ENCODE results near the gene MBP. TPM values are rescaled to one million over a fixed set of nuclear protein-coding genes. Genes with fewer than 3 reads are reported as not detected.

MBP gene
- polyA plus RNA-seq, 1 experiment, result 5.3 TPM

DNA sequence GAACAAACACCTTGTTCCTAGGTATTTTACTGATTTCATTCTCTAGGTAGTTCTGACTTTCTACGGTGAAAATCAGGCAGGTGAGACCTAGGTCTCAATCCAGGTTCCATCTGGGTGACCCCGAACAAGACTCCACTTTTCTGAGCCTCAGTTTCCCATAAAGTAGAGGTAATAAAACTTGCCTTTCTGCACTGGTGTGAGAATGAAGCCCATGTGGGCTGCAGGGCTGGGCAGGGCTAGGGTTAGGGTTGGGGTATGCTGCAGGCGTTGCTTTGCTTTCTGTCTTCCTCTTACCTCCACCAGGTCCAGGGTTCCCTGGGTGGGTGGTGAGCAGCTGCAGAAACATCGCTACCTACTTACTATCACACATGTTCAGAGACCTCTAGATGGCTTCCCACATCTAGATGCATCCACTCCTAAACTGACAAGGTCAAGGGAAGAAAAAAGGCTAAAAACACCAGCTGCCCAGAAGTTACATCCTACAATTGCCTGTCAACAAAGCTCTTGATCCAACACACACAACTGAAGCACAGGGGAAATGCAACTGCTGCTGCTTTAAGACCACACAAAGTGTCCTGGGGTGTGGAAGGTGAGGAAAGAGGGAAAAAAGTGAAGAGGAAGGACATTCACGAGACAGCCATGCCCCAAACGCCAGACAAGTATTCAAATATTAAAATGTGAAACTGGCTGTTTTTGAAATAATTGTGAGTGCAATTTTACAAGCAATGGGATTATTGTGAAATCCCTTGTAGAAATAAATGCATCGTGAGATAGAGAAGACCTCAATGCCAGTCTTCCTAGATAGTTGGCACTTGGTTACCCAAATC lies 23.5 kb downstream of the MBP start:
- H3K4me3 ChIP-seq (ENCODE audit: low read depth, low read length), result 0 out of 2 replicates have a peak overlapping the region, but pooled peaks have one; percentile 0
- POLR2A ChIA-PET, result interaction anchor here (0.8 to 1.6 kb wide), 10 partner anchors 11 to 103 kb away, joined by 3 to 14 read pairs (median 4); no protein-coding TSS in a partner anchor
- TF ChIP-seq, protein P1, sequence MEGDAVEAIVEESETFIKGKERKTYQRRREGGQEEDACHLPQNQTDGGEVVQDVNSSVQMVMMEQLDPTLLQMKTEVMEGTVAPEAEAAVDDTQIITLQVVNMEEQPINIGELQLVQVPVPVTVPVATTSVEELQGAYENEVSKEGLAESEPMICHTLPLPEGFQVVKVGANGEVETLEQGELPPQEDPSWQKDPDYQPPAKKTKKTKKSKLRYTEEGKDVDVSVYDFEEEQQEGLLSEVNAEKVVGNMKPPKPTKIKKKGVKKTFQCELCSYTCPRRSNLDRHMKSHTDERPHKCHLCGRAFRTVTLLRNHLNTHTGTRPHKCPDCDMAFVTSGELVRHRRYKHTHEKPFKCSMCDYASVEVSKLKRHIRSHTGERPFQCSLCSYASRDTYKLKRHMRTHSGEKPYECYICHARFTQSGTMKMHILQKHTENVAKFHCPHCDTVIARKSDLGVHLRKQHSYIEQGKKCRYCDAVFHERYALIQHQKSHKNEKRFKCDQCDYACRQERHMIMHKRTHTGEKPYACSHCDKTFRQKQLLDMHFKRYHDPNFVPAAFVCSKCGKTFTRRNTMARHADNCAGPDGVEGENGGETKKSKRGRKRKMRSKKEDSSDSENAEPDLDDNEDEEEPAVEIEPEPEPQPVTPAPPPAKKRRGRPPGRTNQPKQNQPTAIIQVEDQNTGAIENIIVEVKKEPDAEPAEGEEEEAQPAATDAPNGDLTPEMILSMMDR (IDR thresholded peaks at IDR 0.05; ENCODE audit: low read depth, low read length), result no peak

DNA sequence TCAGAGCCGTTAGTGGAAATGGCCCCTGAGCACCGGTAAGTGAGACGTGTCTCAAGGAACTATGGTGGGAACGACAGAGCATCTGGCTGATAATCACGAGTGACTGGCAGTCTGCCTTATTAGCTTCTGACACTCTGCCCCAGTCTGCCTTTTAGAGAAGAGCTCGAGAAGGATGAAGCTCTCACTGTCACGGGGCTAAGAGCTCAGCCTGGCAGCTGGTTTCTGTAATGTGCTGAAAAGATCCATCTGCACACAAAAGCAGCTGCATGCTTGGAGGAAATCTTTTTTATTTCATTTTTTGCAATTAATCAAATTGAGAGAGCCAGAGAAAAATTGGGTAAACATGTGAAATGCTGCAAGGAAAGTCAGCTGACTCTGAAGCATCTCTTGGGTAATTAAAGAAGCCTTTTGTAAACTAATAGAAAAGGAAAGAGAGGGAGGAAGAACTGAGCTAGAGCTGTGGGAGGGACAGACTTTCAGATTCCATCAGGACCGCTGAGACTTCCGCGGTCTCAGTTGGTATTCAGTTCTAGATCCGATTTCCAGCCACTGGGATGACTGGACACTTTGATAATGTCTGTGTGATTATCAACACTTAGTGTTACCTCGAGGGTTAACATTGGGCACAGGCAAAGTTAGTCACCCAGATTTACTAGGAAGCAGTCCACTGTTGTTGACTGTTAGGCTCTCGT lies 24.4 kb downstream of the MBP start:
- CTCF ChIA-PET, result interaction anchor here (0.6 to 2.0 kb wide), 2 partner anchors 104 to 107 kb away, joined by 5 to 8 read pairs; no protein-coding TSS in a partner anchor
- H3K9me3 ChIP-seq (ENCODE audit: control insufficient read depth, insufficient read depth, low read length), result peaks cover 5% of the 10 kb centered on the region; the same call in 1 of the 2 replicates
- peak overlapping the region; percentile 25 for H3K4me3 ChIP-seq (ENCODE audit: low read depth, low read length)
- peak; percentile 79 for DNase-seq (ENCODE audit: low read depth, low spot score)
- POLR2A ChIA-PET, result interaction anchor here (0.5 to 1.6 kb wide), 13 partner anchors 10 to 104 kb away, joined by 3 to 14 read pairs (median 5); no protein-coding TSS in a partner anchor
- TF ChIP-seq, protein P1 (IDR thresholded peaks at IDR 0.05; ENCODE audit: low read depth, low read length), result no peak
- no peaks in the 10 kb centered on the region for H3K27me3 ChIP-seq (ENCODE audit: control insufficient read depth, insufficient read depth, low read length)
- peak overlapping the region; percentile 81 for H3K27ac ChIP-seq (ENCODE audit: low read depth, low read length)

More for the DNA sequence above, 23.5 kb downstream of the MBP start:
- CTCF ChIA-PET, result interaction anchor here (0.6 to 2.0 kb wide), 2 partner anchors 103 to 108 kb away, joined by 5 to 8 read pairs; no protein-coding TSS in a partner anchor
- peaks cover 5% of the 10 kb centered on the region; the same call in 1 of the 2 replicates for H3K9me3 ChIP-seq (ENCODE audit: control insufficient read depth, insufficient read depth, low read length)
- peak overlapping the region; percentile 69 for H3K27ac ChIP-seq (ENCODE audit: low read depth, low read length)
- no peak for DNase-seq (ENCODE audit: low read depth, low spot score)
- no peaks in the 10 kb centered on the region for H3K27me3 ChIP-seq (ENCODE audit: control insufficient read depth, insufficient read depth, low read length)

DNA sequence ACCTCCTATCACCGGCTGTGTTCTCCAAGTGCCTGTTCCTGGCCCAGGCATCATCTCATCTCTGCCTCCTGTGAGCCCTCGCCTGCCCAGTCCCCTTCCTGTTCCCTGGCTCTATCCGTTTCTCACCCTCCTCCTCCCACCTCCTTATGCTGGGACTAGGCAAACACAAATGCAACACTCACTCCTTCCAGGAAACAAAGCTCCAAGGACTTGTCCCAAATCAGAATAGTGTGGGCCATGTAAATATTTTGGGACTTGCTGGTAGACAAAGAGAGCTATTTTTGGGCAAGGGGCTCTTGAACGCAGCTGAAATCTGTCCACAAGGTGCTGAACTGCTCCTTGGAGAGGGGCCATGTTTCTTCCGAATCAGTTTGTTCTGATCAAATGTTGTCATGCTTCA lies 25.3 kb downstream of the MBP start:
- ChIA-PET POLR2A (interaction anchor here (1.1 to 1.6 kb wide), 3 partner anchors 35 to 99 kb away, joined by 3 to 14 read pairs (median 5); no protein-coding TSS in a partner anchor), CTCF (interaction anchor here (1.0 kb wide), 1 partner anchor 36 kb away, joined by 3 read pairs; no protein-coding TSS in a partner anchor)
- Histone ChIP-seq H3K9me3 (ENCODE audit: control insufficient read depth, insufficient read depth, low read length) (peaks cover 2% of the 10 kb centered on the region; the same call in 1 of the 2 replicates), H3K4me3 (ENCODE audit: low read depth, low read length) (no peak overlapping the region), H3K27ac (ENCODE audit: low read depth, low read length) (peak overlapping the region; percentile 65), H3K27me3 (ENCODE audit: control insufficient read depth, insufficient read depth, low read length) (no peaks in the 10 kb centered on the region)
- DNase-seq (ENCODE audit: low read depth, low spot score), result no peak
- TF ChIP-seq, protein P1 (IDR thresholded peaks at IDR 0.05; ENCODE audit: low read depth, low read length), result no peak

DNA sequence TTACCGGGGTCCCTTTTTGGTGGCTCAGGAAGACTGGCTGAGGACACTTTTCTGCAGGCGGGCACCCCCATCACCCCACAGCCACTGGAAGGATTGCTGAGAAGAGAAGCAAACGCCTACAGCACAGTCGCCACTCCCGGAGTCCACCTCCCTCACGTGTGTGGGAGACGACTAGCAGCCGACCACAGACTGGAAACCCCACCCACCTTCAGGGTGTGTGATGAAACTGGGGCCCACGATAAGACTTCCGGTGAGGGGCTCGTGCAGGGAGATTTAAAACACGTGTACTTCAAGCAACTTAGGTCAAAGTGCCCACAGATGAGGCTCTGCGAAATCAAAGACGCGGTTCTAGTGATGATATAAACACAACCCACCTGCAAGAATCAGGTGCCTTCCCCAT lies 26.3 kb downstream of the MBP start:
- DNase-seq (ENCODE audit: low read depth, low spot score), result no peak
- no peak overlapping the region for H3K4me3 ChIP-seq (ENCODE audit: low read depth, low read length)
- no peaks in the 10 kb centered on the region for H3K27me3 ChIP-seq (ENCODE audit: control insufficient read depth, insufficient read depth, low read length)
- TF ChIP-seq, protein P1 (IDR thresholded peaks at IDR 0.05; ENCODE audit: low read depth, low read length), result no peak
- H3K27ac ChIP-seq (ENCODE audit: low read depth, low read length), result no peak overlapping the region
- peaks cover 2% of the 10 kb centered on the region; the same call in 1 of the 2 replicates for H3K9me3 ChIP-seq (ENCODE audit: control insufficient read depth, insufficient read depth, low read length)
- ChIA-PET POLR2A (no interaction called here), CTCF (interaction anchor here (0.6 kb wide), 1 partner anchor 102 kb away, joined by 8 read pairs; no protein-coding TSS in a partner anchor)

All from AG04450 (cell line).